ENCODE data around the gene PDXK.

The PDXK gene

DNA sequence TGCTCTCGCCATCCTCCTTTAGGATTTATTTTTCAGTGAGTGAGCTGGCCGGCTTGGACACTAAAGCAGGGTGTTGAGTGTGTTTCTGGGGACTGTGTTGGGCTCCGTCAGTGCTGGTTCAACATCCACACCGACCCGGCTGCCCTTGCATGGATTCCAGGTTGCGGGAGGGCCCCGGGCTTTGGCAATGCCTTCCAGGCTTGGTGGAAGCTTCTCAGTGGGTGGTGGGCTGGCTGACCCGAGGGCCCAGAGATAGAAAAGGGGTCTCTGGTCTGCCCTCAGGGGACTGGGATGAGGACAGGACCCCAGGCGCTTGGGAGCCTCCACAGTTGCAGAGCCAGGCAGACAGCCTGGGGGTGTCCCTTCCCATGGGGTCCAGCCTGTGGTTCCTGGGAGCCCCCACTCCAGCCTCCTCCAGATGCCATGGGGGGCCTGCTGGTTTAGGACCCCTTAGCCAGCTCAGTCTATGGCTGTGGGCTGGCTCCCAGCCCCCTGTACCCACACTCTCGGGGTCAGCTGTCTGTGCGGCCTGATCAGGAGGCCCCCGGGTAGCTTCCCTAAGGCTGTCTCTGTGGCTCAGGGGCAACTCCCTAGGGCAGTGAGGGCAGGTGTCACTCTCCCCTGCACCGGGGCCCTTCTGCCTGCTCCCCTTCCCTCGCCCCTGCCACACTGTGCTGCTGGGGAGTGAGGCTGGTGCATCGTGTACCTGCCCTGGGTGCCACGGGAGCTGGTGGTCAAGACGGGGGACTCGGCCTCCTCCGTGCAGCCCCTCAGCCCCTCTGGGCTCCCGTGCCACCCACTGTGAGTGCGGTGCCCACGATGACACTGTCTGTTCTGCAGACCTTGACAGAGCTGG, 16.5 kb downstream of the PDXK start:
- H3K27me3 Mint-ChIP-seq = no peaks in the 10 kb centered on the region
- H3K9me3 Mint-ChIP-seq = no peaks in the 10 kb centered on the region
- H3K36me3 Mint-ChIP-seq (ENCODE audit: low read depth) = peaks cover 96% of the 10 kb centered on the region
- H3K27ac Mint-ChIP-seq = peak overlapping the region; percentile 76
- intact Hi-C loops (cut with micrococcal nuclease) = no loop called here
- H3K4me1 Mint-ChIP-seq (ENCODE audit: low read depth) = peaks cover 80% of the 10 kb centered on the region
- H3K4me3 Mint-ChIP-seq = peak overlapping the region; percentile 55

DNA sequence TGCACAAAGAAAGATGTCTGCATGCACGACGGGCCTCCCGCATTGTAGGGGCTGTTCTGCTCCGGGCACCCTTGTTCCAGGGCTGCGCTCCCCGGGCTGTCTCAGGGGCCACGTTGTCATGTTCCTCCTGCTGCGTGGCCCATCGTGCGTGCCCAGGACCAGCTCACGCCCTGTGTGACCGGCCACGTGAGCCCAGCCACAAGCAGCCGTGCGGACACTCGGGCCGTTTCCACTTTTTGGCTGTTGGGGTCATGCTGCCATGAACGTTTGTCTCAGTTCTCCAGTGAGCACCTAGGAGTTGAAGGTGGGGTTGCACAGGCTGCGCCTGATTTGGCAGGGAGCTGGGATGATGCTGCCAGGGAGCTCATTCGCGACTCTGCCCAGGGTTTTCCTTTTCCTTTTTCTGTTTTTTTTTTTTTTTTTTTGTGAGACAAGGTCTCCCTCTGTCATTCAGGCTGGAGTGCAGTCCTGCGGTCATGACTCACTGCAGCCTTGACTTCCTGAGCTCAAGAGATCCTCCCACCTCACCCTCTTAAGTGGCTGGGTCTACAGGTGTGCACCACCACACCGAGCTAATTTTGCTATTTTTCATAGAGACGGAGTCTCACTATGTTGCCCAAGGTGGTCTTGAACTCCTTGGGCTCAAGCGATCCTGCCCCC, 17.4 kb downstream of the PDXK start:
- no peak overlapping the region for H3K4me3 Mint-ChIP-seq
- H3K4me1 Mint-ChIP-seq (ENCODE audit: low read depth) = peaks cover 81% of the 10 kb centered on the region
- no peaks in the 10 kb centered on the region for H3K27me3 Mint-ChIP-seq
- no peaks in the 10 kb centered on the region for H3K9me3 Mint-ChIP-seq
- peak overlapping the region; percentile 34 for H3K27ac Mint-ChIP-seq
- intact Hi-C loops (cut with micrococcal nuclease) = no loop called here
- peaks cover 99% of the 10 kb centered on the region for H3K36me3 Mint-ChIP-seq (ENCODE audit: low read depth)

DNA sequence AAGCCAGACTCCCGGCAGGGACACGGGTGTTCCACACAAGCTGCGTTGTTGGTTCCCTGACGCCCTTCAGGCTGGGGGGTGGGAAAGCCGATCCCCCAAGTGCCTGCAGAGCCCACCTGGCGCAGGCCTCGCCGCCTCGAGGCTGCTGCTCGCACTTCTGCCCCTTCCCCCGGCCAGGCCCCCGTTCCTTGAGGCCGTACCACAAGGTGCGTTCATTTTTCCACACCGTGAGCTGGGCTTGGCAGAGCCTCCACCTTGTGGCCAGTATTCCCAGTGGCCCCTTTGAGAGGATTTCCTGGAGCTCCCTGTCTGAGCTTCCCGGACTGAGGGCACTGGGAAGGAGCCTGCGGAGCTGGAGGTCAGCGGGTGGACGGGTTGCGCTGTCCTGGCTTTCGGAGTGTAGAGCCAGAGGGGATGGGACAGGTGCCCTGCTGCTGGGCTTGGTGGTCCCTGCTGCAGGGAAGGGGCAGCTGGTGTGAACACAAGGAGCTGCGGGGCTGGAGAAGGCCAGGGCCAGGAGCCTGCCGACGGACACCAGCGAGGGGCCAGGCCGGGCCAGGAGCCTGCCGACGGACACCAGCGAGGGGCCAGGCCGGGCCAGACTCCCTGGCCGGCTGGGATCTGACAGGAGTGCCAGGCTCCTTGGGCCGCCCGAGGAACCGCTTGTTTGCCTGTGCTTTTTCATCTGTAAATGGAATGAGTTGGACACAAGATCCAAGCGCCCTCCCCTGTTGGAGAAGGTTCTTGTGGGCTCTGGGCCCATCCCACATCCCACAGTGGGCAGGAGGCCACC, 18.4 kb downstream of the PDXK start:
- Mint-ChIP-seq H3K36me3 (ENCODE audit: low read depth) (peaks cover 99% of the 10 kb centered on the region), H3K4me3 (no peak overlapping the region), H3K9me3 (no peaks in the 10 kb centered on the region), H3K27me3 (no peaks in the 10 kb centered on the region), H3K27ac (peak overlapping the region; percentile 45), H3K4me1 (ENCODE audit: low read depth) (peaks cover 71% of the 10 kb centered on the region)
- intact Hi-C loops (cut with micrococcal nuclease) = no loop called here

DNA sequence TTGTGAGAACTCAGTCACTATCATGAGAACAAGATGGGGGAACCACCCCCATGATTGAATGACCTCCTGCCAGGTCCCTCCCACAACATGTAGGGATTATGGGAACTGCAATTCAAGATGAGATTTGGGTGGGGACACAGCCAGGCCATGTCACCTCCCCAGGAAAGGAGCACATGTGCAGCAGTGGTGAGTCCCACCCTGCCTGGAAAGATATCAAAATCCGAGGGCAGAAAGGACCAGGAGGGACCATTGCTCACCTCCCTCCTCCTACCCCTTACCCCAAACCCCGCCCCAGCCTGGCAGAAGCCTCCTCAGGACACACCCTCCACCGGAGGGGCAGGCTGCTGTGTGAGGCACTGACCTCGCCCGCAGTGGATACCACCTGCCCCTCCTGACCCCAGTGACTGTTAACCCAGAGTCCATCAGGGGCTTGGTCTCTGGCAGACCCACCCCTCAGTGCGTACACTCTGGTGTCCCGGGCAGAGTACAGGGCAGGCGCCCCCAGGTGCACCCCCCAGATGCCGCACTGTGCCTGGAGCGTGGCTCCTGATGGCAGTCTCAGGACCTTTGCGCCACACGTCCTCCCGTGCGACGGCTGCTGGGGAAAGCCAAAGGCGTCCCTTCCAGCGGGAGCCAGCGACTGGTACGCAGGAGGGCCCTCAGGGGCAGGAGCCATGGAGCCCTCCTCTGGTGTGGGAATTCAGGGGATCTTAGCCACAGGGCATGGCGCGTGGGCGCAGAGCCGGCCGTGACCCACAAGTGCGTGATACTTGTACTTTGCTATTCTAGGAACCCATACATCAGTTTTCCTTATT, 20.9 kb downstream of the PDXK start:
- no peak overlapping the region for H3K4me3 Mint-ChIP-seq
- H3K9me3 Mint-ChIP-seq = no peaks in the 10 kb centered on the region
- intact Hi-C loops (cut with micrococcal nuclease) = no loop called here
- H3K4me1 Mint-ChIP-seq (ENCODE audit: low read depth) = peaks cover 60% of the 10 kb centered on the region
- H3K36me3 Mint-ChIP-seq (ENCODE audit: low read depth) = peaks cover 100% of the 10 kb centered on the region
- peak overlapping the region; percentile 29 for H3K27ac Mint-ChIP-seq
- H3K27me3 Mint-ChIP-seq = no peaks in the 10 kb centered on the region

DNA sequence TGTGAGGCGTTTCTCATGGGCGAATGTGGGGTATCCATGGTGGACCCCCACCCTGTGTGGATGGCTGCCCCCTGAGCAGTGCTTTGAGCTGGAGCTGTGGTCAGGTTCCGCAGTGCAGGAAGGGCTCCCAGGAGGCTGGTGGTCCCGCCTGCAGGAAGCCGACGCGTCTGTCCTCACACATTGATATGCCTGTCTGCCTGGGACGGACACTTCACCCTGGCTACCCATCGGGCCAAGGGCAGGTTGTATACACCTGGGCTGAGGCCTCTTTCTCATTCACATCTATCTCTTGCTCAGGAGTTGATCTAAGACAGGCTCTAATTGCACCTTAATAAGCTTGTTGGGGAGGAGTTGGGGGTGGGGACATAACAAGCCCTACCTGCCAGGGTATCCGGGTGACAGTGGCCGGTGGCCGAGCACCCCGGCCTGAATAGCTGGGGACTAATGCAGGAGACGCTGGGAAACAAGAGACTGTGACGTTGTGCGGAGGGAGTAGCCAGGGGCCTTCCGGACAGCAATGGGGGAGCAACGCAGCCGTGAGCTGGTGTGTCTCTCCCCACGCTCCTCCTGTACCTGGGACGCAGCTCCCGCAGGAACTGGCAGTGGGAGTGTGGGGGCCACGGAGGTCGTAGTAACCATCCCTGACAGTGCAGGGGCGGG, 21.7 kb downstream of the PDXK start:
- Mint-ChIP-seq H3K36me3 (ENCODE audit: low read depth) (peaks cover 100% of the 10 kb centered on the region), H3K9me3 (no peaks in the 10 kb centered on the region), H3K4me1 (ENCODE audit: low read depth) (peaks cover 57% of the 10 kb centered on the region), H3K4me3 (no peak overlapping the region), H3K27me3 (no peaks in the 10 kb centered on the region), H3K27ac (peak overlapping the region; percentile 29)
- intact Hi-C loops (cut with micrococcal nuclease) = no loop called here

DNA sequence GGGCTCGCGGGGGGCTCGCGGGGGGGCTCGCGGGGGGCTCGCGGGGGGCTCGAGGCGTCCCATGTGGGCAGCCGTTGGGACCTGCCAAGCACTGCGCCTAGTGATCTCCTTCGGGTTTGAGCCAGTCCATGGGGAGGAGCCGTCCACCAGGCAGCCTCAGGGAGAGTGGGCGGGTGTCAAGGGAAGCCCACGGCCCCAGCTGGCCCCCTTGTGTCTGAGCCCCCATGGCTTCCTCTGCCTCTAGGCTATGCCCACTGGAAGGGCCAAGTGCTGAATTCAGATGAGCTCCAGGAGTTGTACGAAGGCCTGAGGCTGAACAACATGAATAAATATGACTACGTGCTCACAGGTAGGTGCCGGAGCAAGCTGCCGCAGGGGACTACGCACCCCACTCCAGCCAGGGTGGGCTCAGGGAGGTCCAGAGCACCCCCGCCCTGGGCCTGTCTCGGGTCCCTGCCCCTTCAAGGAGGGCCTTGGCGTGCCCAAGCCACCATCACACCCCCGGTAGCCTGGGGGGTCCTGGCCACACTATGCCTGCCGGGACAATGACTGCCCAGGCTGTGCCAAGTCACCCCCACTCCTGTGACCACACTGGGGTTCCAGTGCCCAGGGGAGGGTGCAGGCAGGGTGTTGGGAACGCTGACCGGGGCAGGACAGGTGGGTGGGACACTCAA, 22.6 kb downstream of the PDXK start:
- H3K9me3 Mint-ChIP-seq = no peaks in the 10 kb centered on the region
- peaks cover 47% of the 10 kb centered on the region for H3K4me1 Mint-ChIP-seq (ENCODE audit: low read depth)
- peaks cover 100% of the 10 kb centered on the region for H3K36me3 Mint-ChIP-seq (ENCODE audit: low read depth)
- H3K27me3 Mint-ChIP-seq = no peaks in the 10 kb centered on the region
- H3K4me3 Mint-ChIP-seq = no peak overlapping the region
- no peak overlapping the region for H3K27ac Mint-ChIP-seq
- intact Hi-C loops (cut with micrococcal nuclease) = no loop called here

DNA sequence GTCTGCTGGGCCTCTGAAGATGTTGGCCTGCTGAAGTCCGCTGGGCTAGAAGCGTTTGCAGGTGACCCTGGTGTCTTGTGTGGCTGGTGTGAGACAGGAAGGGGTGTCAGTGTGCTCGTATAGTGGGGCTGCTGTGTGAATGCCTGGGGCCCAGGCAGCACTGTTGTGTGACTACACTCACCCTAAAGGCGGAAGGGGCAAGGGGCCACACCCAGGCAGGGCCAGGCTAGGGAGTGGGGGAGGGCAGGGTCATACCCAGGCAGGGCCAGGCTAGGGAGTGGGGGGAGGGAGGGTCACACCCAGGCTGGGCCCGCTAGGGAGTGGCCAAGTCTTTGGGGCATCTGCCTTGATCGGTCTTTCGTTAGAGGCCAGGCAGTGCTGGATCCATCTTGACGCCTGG, 25.0 kb downstream of the PDXK start:
- peaks cover 100% of the 10 kb centered on the region for H3K36me3 Mint-ChIP-seq (ENCODE audit: low read depth)
- no peak overlapping the region for H3K4me3 Mint-ChIP-seq
- H3K9me3 Mint-ChIP-seq = no peaks in the 10 kb centered on the region
- no peaks in the 10 kb centered on the region for H3K27me3 Mint-ChIP-seq
- peaks cover 40% of the 10 kb centered on the region for H3K4me1 Mint-ChIP-seq (ENCODE audit: low read depth)
- H3K27ac Mint-ChIP-seq = peak overlapping the region; percentile 67
- intact Hi-C loops (cut with micrococcal nuclease) = no loop called here

DNA sequence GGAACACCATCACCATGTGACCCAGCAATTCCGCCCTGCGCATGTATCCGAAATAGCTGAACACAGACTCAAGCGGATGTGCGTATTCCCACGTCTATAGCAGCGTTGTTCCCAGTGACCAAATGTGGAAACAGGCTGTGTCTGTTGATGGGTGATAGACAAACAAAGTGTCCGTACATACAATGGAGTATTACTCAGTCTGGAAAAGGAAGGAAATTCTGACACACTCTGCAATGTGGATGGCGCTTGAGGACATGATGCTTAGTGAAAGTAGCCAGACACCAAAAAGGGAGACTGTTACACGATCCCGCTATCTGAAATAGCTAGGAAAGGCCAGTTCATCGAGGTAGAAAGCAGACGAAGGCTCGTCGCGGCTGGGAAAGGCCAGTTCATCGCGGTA, 25.8 kb downstream of the PDXK start:
- Mint-ChIP-seq H3K4me3 (no peak overlapping the region), H3K27ac (no peak overlapping the region), H3K4me1 (ENCODE audit: low read depth) (peaks cover 32% of the 10 kb centered on the region), H3K27me3 (no peaks in the 10 kb centered on the region), H3K36me3 (ENCODE audit: low read depth) (peaks cover 100% of the 10 kb centered on the region), H3K9me3 (no peaks in the 10 kb centered on the region)
- intact Hi-C loops (cut with micrococcal nuclease) = no loop called here

DNA sequence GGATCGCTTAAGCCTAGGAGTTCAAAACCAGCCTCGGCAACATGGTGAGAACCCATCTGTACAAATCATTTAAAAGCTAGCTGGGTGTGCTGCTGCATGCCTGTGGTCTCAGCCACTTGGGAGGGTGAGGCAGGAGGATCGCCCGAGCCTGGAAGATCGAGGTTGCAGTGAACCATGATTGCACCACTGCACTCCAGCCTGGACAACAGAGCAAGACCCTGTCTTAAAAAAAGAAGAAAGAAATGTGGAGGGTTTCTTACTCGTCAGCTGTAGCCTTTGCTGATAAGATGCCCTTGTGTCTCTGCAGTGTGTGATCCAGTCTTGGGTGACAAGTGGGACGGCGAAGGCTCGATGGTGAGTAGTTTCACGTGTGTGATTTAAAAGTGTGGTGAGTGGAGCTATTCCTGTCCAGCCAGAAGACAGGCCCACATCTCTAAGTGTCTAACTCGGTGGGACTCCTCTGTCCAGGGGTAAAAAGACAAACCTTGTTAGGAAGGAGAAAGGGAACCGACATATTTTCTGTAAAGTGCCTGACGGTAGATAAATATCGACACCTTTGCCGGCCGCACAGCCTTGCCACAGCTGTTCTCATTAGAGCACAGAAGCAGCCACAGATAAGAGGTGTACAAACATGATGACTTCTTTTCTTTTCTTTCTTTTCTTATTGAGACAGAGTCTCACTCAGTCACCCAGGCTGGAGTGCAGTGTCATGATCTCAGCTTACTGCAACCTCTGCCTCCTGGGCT, 27.0 kb downstream of the PDXK start:
- Mint-ChIP-seq H3K4me3 (no peak overlapping the region), H3K27ac (no peak overlapping the region), H3K27me3 (no peaks in the 10 kb centered on the region)

DNA sequence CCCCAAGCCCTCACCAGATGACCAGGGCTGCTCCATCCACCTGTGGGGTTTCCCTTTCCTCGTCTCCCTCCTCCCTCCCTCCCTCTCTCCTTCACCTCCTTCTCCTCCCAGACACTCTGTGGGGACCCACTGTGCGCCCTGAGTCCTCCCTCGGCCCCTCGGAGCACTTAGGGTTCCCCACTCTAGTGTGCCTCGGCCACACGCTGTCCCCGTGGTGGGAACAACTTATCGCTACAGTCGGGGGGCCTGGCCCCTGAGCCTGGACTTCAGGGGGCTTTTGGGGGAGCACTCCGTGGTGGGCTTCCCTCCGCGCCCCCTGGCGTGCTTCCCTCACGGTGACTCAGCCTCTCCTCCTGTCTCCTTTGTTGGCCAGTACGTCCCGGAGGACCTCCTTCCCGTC, 29.7 kb downstream of the PDXK start:
- peaks cover 17% of the 10 kb centered on the region for H3K4me1 Mint-ChIP-seq (ENCODE audit: low read depth)
- H3K27me3 Mint-ChIP-seq = no peaks in the 10 kb centered on the region
- H3K36me3 Mint-ChIP-seq (ENCODE audit: low read depth) = peaks cover 100% of the 10 kb centered on the region
- H3K27ac Mint-ChIP-seq = no peak overlapping the region
- H3K4me3 Mint-ChIP-seq = no peak overlapping the region
- intact Hi-C loops (cut with micrococcal nuclease) = no loop called here
- peaks cover under 1% of the 10 kb centered on the region for H3K9me3 Mint-ChIP-seq

More for the DNA sequence above, 27.0 kb downstream of the PDXK start:
- Mint-ChIP-seq H3K9me3 (no peaks in the 10 kb centered on the region), H3K4me1 (ENCODE audit: low read depth) (peaks cover 20% of the 10 kb centered on the region), H3K36me3 (ENCODE audit: low read depth) (peaks cover 100% of the 10 kb centered on the region)
- intact Hi-C loops (cut with micrococcal nuclease) = no loop called here

DNA sequence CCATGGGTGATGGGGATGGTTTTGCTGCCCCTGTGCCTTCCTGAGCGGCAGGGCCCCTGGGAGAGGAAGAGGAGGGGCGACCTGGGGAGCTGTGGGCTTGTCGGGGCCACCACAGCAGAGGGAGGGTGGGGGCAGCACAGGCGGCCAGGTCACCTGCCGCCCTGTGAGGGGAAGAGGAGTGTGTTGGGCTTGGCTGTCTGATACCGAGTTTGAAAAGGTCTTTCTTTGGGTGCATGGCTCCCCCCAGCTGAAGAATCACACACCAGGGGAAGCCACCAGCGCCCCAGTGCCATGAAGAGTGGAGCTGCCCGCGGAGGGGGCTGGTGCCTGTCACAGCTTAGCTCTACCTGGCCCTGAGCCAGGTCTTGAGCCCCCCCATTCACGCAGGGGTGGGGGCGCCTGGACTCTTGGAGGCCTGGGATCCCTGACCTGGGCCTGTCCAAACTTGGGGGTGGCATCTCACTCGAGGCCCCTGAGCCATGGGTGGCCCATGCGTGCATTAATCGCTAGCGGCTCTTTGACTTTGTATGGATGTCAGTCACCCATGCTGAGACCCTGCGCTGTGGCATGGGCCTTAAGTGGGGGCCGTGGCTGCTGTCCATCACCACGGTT, 30.8 kb downstream of the PDXK start:
- intact Hi-C loops (cut with micrococcal nuclease) = no loop called here
- peaks cover 100% of the 10 kb centered on the region for H3K36me3 Mint-ChIP-seq (ENCODE audit: low read depth)
- no peak overlapping the region for H3K4me3 Mint-ChIP-seq
- H3K4me1 Mint-ChIP-seq (ENCODE audit: low read depth) = peaks cover 5% of the 10 kb centered on the region
- H3K27me3 Mint-ChIP-seq = no peaks in the 10 kb centered on the region
- no peak overlapping the region for H3K27ac Mint-ChIP-seq
- peaks cover 7% of the 10 kb centered on the region for H3K9me3 Mint-ChIP-seq
